H1 (cell line): ENCODE results near the gene RNF168. TPM values are rescaled to one million over a fixed set of nuclear protein-coding genes. Genes with fewer than 3 reads are reported as not detected.
"Not testable (repeated sequence)": the region's sequence is repeated elsewhere in the genome, so short reads cannot be mapped to it uniquely, and the experiment has no call there.

Source experiments
- CTCF ChIA-PET: fragments of 300-600 bp; sonication (Branson Sonifier 250); formaldehyde crosslinking; loops from one replicate; lab custom pipeline; 2021; ENCODE audit not compliant: partially characterized antibody; lab: Charles Lee
- POLR2A ChIA-PET: fragments of 300-600 bp; sonication (Branson Sonifier 250); formaldehyde crosslinking; loops from one replicate; lab custom pipeline; 2021; ENCODE audit warnings: inconsistent platforms; ENCODE audit not compliant: partially characterized antibody; lab: Charles Lee
- DNase-seq, 2 experiments: peaks; one replicate each; pipeline versions ENCODE4 v3.0.0 to v3.0.0-alpha.2; 2010 to 2022; ENCODE audit warnings: low spot score in 2 of 2, low read depth in 1 of 2, mixed read lengths in 1 of 2
- FAIRE-seq: peaks from 2 replicates; lab custom pipeline; 2011; peaks lifted over from hg19 to GRCh38; lab: Jason Lieb, UNC
- H2AFZ ChIP-seq: 2 replicates; pipeline ENCODE4 v1.8.1; 2012; ENCODE audit warnings: low read length, inconsistent platforms
- H2AK5ac ChIP-seq: 2 replicates; pipeline ENCODE4 v1.6.1; 2013; ENCODE audit warnings: low read depth, low read length
- H2BK120ac ChIP-seq: replicated peaks from 2 replicates; pipeline ENCODE3; 2013; ENCODE audit warnings: low read depth, low read length, inconsistent platforms
- H2BK12ac ChIP-seq: 2 replicates; pipeline ENCODE4 v1.6.1; 2013; ENCODE audit warnings: low read depth, low read length
- H2BK15ac ChIP-seq: 2 replicates; pipeline ENCODE4 v1.6.1; 2013; ENCODE audit warnings: low read length
- H2BK20ac ChIP-seq: 2 replicates; pipeline ENCODE4 v1.6.1; 2013; ENCODE audit warnings: low read length
- H2BK5ac ChIP-seq: 2 replicates; pipeline ENCODE4 v1.6.1; 2013; ENCODE audit warnings: low read depth, low read length
- H3K14ac ChIP-seq: 2 replicates; pipeline ENCODE4 v1.6.1; 2013; ENCODE audit warnings: inconsistent platforms; ENCODE audit not compliant: insufficient read length
- H3K18ac ChIP-seq: 2 replicates; pipeline ENCODE4 v1.6.1; 2013; ENCODE audit warnings: low read length; ENCODE audit errors: extremely low read depth
- H3K23ac ChIP-seq: 2 replicates; pipeline ENCODE4 v1.6.1; 2013; ENCODE audit warnings: inconsistent platforms; ENCODE audit not compliant: insufficient read length
- H3K23me2 ChIP-seq: 2 replicates; pipeline ENCODE4 v1.6.1; 2013; ENCODE audit warnings: low read depth, low read length
- H3K27ac ChIP-seq: 2 replicates; pipeline ENCODE4 v1.6.1; 2011; ENCODE audit warnings: low read depth, low read length, inconsistent platforms
- H3K27me3 ChIP-seq, 4 experiments: replicated peaks in 1 of 4; 1 replicate in 1 of 4; 2 replicates in 3 of 4; pipeline versions ENCODE4 v1.6.1 to v1.8.1; 2011 to 2013; ENCODE audit warnings: low read length in 3 of 4, mild to moderate bottlenecking in 3 of 4, inconsistent platforms in 2 of 4, mixed read lengths in 2 of 4, moderate library complexity in 1 of 4; ENCODE audit not compliant: control insufficient read depth in 3 of 4, insufficient read depth in 3 of 4; ENCODE audit errors: extremely low read depth in 1 of 4
- H3K36me3 ChIP-seq, 4 experiments: 2 replicates each; pipeline versions ENCODE4 v1.6.1 to v1.8.1; 2011 to 2013; ENCODE audit warnings: mild to moderate bottlenecking in 4 of 4, low read length in 3 of 4, moderate library complexity in 2 of 4, control low read depth in 1 of 4, inconsistent platforms in 1 of 4; ENCODE audit not compliant: insufficient read depth in 4 of 4, control insufficient read depth in 2 of 4
- H3K4ac ChIP-seq: replicated peaks from 2 replicates; pipeline ENCODE3; 2013; ENCODE audit warnings: low read length, low read depth, mixed read lengths, inconsistent platforms; ENCODE audit not compliant: insufficient read length
- H3K4me1 ChIP-seq, 4 experiments: replicated peaks in 1 of 4; 1 replicate in 1 of 4; 2 replicates in 3 of 4; pipeline versions ENCODE4 v1.6.1 to v1.8.1; 2011 to 2013; ENCODE audit warnings: low read length in 3 of 4, inconsistent platforms in 2 of 4, mixed read lengths in 1 of 4; ENCODE audit not compliant: insufficient read depth in 4 of 4, control insufficient read depth in 3 of 4
- H3K4me2 ChIP-seq, 2 experiments: 2 replicates each; pipeline versions ENCODE4 v1.6.1 to v1.8.1; 2011 to 2013; ENCODE audit warnings: low read depth in 2 of 2, low read length in 2 of 2, control low read depth in 1 of 2, inconsistent platforms in 1 of 2, mild to moderate bottlenecking in 1 of 2; ENCODE audit not compliant: insufficient read depth in 1 of 2
- H3K4me3 ChIP-seq, 4 experiments: fragments of 200-600, 300-600 bp in 1 of 4; sonication (generic), shearing (Covaris generic), sonication (Bioruptor Twin) in 1 of 4; 2 replicates each; pipeline versions ENCODE4 v1.5.1 to v1.8.1; 2011 to 2016; ENCODE audit warnings: low read length in 4 of 4, low read depth in 3 of 4, control low read depth in 2 of 4, inconsistent platforms in 2 of 4, mild to moderate bottlenecking in 2 of 4, mixed read lengths in 1 of 4, moderate library complexity in 1 of 4; ENCODE audit not compliant: insufficient read depth in 2 of 4; ENCODE audit errors: extremely low read depth in 1 of 4
- H3K56ac ChIP-seq: replicated peaks from 2 replicates; pipeline ENCODE3; 2013; ENCODE audit warnings: low read depth, mild to moderate bottlenecking, mixed read lengths, low read length, inconsistent platforms; ENCODE audit not compliant: insufficient read length
- H3K79me1 ChIP-seq: 2 replicates; pipeline ENCODE4 v1.6.1; 2013; ENCODE audit warnings: low read depth, low read length, control low read depth
- H3K79me2 ChIP-seq, 2 experiments: 2 replicates each; pipeline versions ENCODE4 v1.6.1 to v1.8.1; 2012 to 2013; ENCODE audit warnings: low read length in 2 of 2, mild to moderate bottlenecking in 2 of 2, inconsistent platforms in 1 of 2; ENCODE audit not compliant: insufficient read depth in 2 of 2, control insufficient read depth in 1 of 2
- H3K9ac ChIP-seq, 4 experiments: replicated peaks in 1 of 4; 1 replicate in 1 of 4; 2 replicates in 3 of 4; pipeline versions ENCODE4 v1.6.1 to v1.8.1; 2011 to 2013; ENCODE audit warnings: low read depth in 3 of 4, low read length in 3 of 4, control low read depth in 2 of 4, mild to moderate bottlenecking in 2 of 4, moderate library complexity in 2 of 4, inconsistent platforms in 1 of 4; ENCODE audit errors: extremely low read depth in 1 of 4
- H3K9me3 ChIP-seq, 2 experiments: 2 replicates each; pipeline versions ENCODE4 v1.6.1 to v1.8.1; 2012 to 2013; ENCODE audit warnings: mild to moderate bottlenecking in 2 of 2, moderate library complexity in 2 of 2, control low read depth in 1 of 2, inconsistent platforms in 1 of 2, low read depth in 1 of 2, low read length in 1 of 2, mixed read lengths in 1 of 2; ENCODE audit not compliant: insufficient read depth in 2 of 2
- H4K20me1 ChIP-seq, 2 experiments: replicated peaks in 1 of 2; 2 replicates each; pipeline versions ENCODE3 to v1.8.1; 2011 to 2013; ENCODE audit warnings: inconsistent platforms in 2 of 2, low read length in 2 of 2, mild to moderate bottlenecking in 1 of 2; ENCODE audit not compliant: insufficient read depth in 2 of 2, control insufficient read depth in 1 of 2
- H4K5ac ChIP-seq: 2 replicates; pipeline ENCODE4 v1.6.1; 2013; ENCODE audit warnings: low read length, low read depth, mixed read lengths, inconsistent platforms; ENCODE audit not compliant: insufficient read length
- H4K8ac ChIP-seq: 2 replicates; pipeline ENCODE4 v1.8.0; 2013; ENCODE audit warnings: mild to moderate bottlenecking, moderate library complexity, low read length, inconsistent platforms; ENCODE audit not compliant: insufficient read depth; ENCODE audit errors: extremely low read depth
- H4K91ac ChIP-seq: replicated peaks from 2 replicates; pipeline ENCODE3; 2013; ENCODE audit warnings: low read length, mixed read lengths, inconsistent platforms; ENCODE audit not compliant: insufficient read length
- RAD21 ChIP-seq, 2 experiments: IDR thresholded peaks in 1 of 2; conservative IDR thresholded peaks in 1 of 2; 2 replicates each; pipeline ENCODE4 v1.6.1; 2011; ENCODE audit warnings: low read depth in 2 of 2, low read length in 2 of 2, improper control_type of control experiment in 1 of 2, inconsistent platforms in 1 of 2, mild to moderate bottlenecking in 1 of 2, moderate library complexity in 1 of 2
- WGBS, 2 experiments: shearing (Covaris generic) in 1 of 2; methylation state at CpG; one replicate each; pipeline versions ENCODE4 v1.1.6 to v1.1.7; 2013 to 2015; ENCODE audit warnings: low lambda C conversion rate in 2 of 2, mixed read lengths in 2 of 2, inconsistent platforms in 1 of 2, low coverage in 1 of 2, missing lambda C conversion rate in 1 of 2; ENCODE audit not compliant: insufficient replicate concordance in 2 of 2, insufficient coverage in 1 of 2, insufficient read length in 1 of 2; ENCODE audit errors: extremely low coverage in 1 of 2, missing lambda C conversion rate in 1 of 2; 5-methylcytosine and 5-hydroxymethylcytosine counted together
- polyA plus RNA-seq, 7 experiments: library from polyadenylated mRNA; depleted of rRNA in 3 of 7; stranded (reverse) in 5 of 7; unstranded in 2 of 7; fragments of >200 nt in 5 of 7; fragments of 200-250 nt in 2 of 7; gene quantifications; 1 replicate in 5 of 7; 2 replicates in 1 of 7; 4 replicates in 1 of 7; pipeline versions ENCODE4 v1.2.1 to v1.2.3, GENCODE V29; 2011 to 2013; ENCODE audit warnings: missing spikeins in 2 of 7, mixed read lengths in 2 of 7
- total RNA-seq: library from RNA; stranded (reverse); fragmentation: NEBNext Ultra II Directional; extraction: Animal tissue kit (Norgen Biotek cat#: 25700); gene quantifications from 2 replicates; pipeline ENCODE4 v1.2.1, GENCODE V29; 2021
- TF ChIP-seq, protein P1 (sequence below), 3 experiments: IDR thresholded peaks; 1 replicate in 2 of 3; 2 replicates in 1 of 3; pipeline versions ENCODE4 v1.5.1 to v1.6.1; 2011; ENCODE audit warnings: low read length in 3 of 3, mild to moderate bottlenecking in 3 of 3, inconsistent platforms in 2 of 3, low read depth in 1 of 3, moderate library complexity in 1 of 3; ENCODE audit not compliant: insufficient read depth in 1 of 3; ENCODE audit errors: control extremely low read depth in 1 of 3

The RNF168 gene
- total and polyA plus RNA-seq, 2 of the 8 experiments (the other 6 are each of a cell fraction or from before 2014, with no cell fraction given), result 6.3 to 63.5 TPM

DNA sequence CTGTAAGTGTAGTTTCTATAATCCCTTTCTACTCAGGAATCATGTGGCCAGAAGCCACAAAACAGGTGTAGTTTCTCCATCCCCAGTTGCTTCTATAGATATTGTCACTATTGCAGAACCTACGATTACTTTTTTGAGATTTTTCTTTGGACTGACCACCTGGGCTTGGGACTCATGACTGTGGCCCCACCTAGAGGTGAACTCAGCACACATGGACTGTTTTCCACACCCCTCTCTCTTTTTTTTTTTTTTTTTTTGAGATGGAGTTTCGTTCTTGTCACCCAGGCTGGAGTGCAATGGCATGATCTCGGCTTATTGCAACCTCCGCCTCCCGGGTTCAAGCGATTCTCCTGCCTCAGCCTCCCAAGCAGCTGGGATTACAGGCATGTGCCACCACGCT, 58.2 kb downstream of the RNF168 start:
- not testable (repeated sequence) for H3K4me1 ChIP-seq

More for the DNA sequence above, 58.2 kb downstream of the RNF168 start:
- H2BK15ac ChIP-seq, POLR2A ChIA-PET, H2BK12ac ChIP-seq, H2BK120ac ChIP-seq, H2BK5ac ChIP-seq, H3K27ac ChIP-seq, DNase-seq, H2AFZ ChIP-seq, H3K56ac ChIP-seq, H3K18ac ChIP-seq, H3K79me1 ChIP-seq, H3K4me3 ChIP-seq, H3K4me2 ChIP-seq, H3K79me2 ChIP-seq, H4K8ac ChIP-seq, FAIRE-seq, H3K23ac ChIP-seq, H3K36me3 ChIP-seq, H3K14ac ChIP-seq, H3K27me3 ChIP-seq, H2AK5ac ChIP-seq, H4K20me1 ChIP-seq, H3K23me2 ChIP-seq, H3K4ac ChIP-seq, H2BK20ac ChIP-seq, H4K5ac ChIP-seq, H3K9ac ChIP-seq, H4K91ac ChIP-seq, H3K9me3 ChIP-seq: not testable (repeated sequence)
- CTCF ChIA-PET, result interaction anchor here (0.6 to 3.0 kb wide), 4 partner anchors 12 to 177 kb away, joined by 3 to 9 read pairs (median 3); no protein-coding TSS in a partner anchor
- peak; percentile 60 to 63 for TF ChIP-seq RAD21 (IDR thresholded peaks at IDR 0.05 in 1 of 2, conservative IDR thresholded peaks at IDR 0.05 in 1 of 2; ENCODE audit: low read depth in 2 of 2, low read length in 2 of 2)
- TF ChIP-seq, protein P1, sequence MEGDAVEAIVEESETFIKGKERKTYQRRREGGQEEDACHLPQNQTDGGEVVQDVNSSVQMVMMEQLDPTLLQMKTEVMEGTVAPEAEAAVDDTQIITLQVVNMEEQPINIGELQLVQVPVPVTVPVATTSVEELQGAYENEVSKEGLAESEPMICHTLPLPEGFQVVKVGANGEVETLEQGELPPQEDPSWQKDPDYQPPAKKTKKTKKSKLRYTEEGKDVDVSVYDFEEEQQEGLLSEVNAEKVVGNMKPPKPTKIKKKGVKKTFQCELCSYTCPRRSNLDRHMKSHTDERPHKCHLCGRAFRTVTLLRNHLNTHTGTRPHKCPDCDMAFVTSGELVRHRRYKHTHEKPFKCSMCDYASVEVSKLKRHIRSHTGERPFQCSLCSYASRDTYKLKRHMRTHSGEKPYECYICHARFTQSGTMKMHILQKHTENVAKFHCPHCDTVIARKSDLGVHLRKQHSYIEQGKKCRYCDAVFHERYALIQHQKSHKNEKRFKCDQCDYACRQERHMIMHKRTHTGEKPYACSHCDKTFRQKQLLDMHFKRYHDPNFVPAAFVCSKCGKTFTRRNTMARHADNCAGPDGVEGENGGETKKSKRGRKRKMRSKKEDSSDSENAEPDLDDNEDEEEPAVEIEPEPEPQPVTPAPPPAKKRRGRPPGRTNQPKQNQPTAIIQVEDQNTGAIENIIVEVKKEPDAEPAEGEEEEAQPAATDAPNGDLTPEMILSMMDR (IDR thresholded peaks at IDR 0.05; ENCODE audit: control extremely low read depth in 1 of 3, insufficient read depth in 1 of 3, low read depth in 1 of 3, low read length in 3 of 3), result peak; percentile 24 to 47 (median 45); a peak in 3 of 4 replicates
- whole genome bisulfite sequencing, 2 experiments, result 89% methylated on average over 6 of the region's 7 CpGs; no CpG with 5 or more reads in 1 of the 2 experiments
